PC-9 (cell line): ENCODE measurements around the gene VPS16. TPM values are rescaled to one million over a fixed set of nuclear protein-coding genes. Genes with fewer than 3 reads are reported as not detected.

ENCODE experiments used
- BruUV-seq: library from RNA; stranded (reverse); fragments of 400-500 nt; replicated peaks from 2 replicates; lab custom pipeline; 2021; lab: Mats Ljungman, UMichigan
- CTCF ChIA-PET: fragments of 300-600 bp; sonication (Branson Sonifier 250); formaldehyde crosslinking; loops from one replicate; lab custom pipeline; 2022; ENCODE audit warnings: antibody characterized with exemption; lab: Charles Lee
- POLR2A ChIA-PET: fragments of 300-600 bp; sonication (Branson Sonifier 250); formaldehyde crosslinking; loops from one replicate; lab custom pipeline; 2022; ENCODE audit warnings: antibody characterized with exemption; ENCODE audit not compliant: unreplicated experiment; lab: Charles Lee
- DNase-seq, 2 experiments: peaks; one replicate each; pipeline versions ENCODE4 v3.0.0 to v3.0.0-alpha.2; 2015 to 2022; ENCODE audit warnings: mixed read lengths in 1 of 2
- H2AFZ ChIP-seq: fragments of 200-600 bp; sonication (generic); 2 replicates; pipeline ENCODE4 v1.8.1; 2017; ENCODE audit warnings: antibody characterized with exemption
- H3F3A ChIP-seq: fragments of 200-600 bp; sonication (generic); 2 replicates; pipeline ENCODE4 v1.8.1; 2017; ENCODE audit warnings: antibody characterized with exemption, mild to moderate bottlenecking, low read depth; ENCODE audit not compliant: insufficient read depth
- H3K27ac ChIP-seq: fragments of 200-600 bp; sonication (generic); 2 replicates; pipeline ENCODE4 v1.6.1; 2016; ENCODE audit warnings: mixed run types
- H3K27me3 ChIP-seq: fragments of 200-600 bp; sonication (generic); 2 replicates; pipeline ENCODE4 v1.6.1; 2016; ENCODE audit warnings: low read depth, mixed run types; ENCODE audit not compliant: insufficient read depth
- H3K36me3 ChIP-seq: fragments of 200-600 bp; sonication (generic); 2 replicates; pipeline ENCODE4 v1.6.1; 2016; ENCODE audit warnings: low read depth, mixed run types
- H3K4me1 ChIP-seq: fragments of 200-600 bp; sonication (generic); replicated peaks from 2 replicates; pipeline ENCODE4 v1.6.1; 2016; ENCODE audit warnings: mixed run types; ENCODE audit not compliant: insufficient read depth
- H3K4me2 ChIP-seq: fragments of 200-600 bp; sonication (generic); 2 replicates; pipeline ENCODE4 v1.6.1; 2017; ENCODE audit warnings: mixed run types
- H3K4me3 ChIP-seq: fragments of 200-600 bp; sonication (generic); 2 replicates; pipeline ENCODE4 v1.6.1; 2016; ENCODE audit warnings: mixed run types
- H3K79me2 ChIP-seq: fragments of 200-600 bp; sonication (generic); 2 replicates; pipeline ENCODE4 v1.6.1; 2017; ENCODE audit warnings: low read depth, mixed run types
- H3K9me2 ChIP-seq: fragments of 200-600 bp; sonication (generic); 2 replicates; pipeline ENCODE4 v1.8.1; 2017; ENCODE audit warnings: mild to moderate bottlenecking; ENCODE audit not compliant: insufficient read depth
- H3K9me3 ChIP-seq: fragments of 200-600 bp; sonication (generic); 2 replicates; pipeline ENCODE4 v1.8.1; 2016; ENCODE audit warnings: low read depth; ENCODE audit not compliant: insufficient read depth
- H4K20me1 ChIP-seq: fragments of 200-600 bp; sonication (generic); 2 replicates; pipeline ENCODE4 v1.8.1; 2017; ENCODE audit not compliant: insufficient read depth
- CTCF ChIP-seq: fragments of 200-600 bp; sonication (generic); conservative IDR thresholded peaks from 2 replicates; pipeline ENCODE4 v1.6.1; 2017; ENCODE audit warnings: mixed run types, antibody characterized with exemption, mild to moderate bottlenecking, moderate library complexity
- EZH2 ChIP-seq: fragments of 200-600 bp; sonication (generic); IDR thresholded peaks from 2 replicates; pipeline ENCODE4 v1.8.0; 2017; ENCODE audit warnings: antibody characterized with exemption, low read depth
- intact Hi-C: fragments of 100-400 bp; cut with micrococcal nuclease; formaldehyde crosslinking; loops from one replicate; pipeline ENCODE4 v1.10.0; 2022; ENCODE audit not compliant: unreplicated experiment
- total RNA-seq: library from RNA; stranded (reverse); gene quantifications from 2 replicates; pipeline ENCODE4 v1.2.3, GENCODE V29; 2021

VPS16 gene
- total RNA-seq, 1 experiment from 2014 or later = 31.9 TPM

GRCh38 chr20:2878515-2878914 is 38.0 kb downstream of the VPS16 start:
- Histone ChIP-seq H3K27ac (no peak overlapping the region), H3K79me2 (peaks cover 65% of the 10 kb centered on the region), H3K9me3 (no peaks in the 10 kb centered on the region), H3K27me3 (no peaks in the 10 kb centered on the region), H3K36me3 (peaks cover 4% of the 10 kb centered on the region; the same call in 1 of the 2 replicates), H3K4me1 (peaks cover 7% of the 10 kb centered on the region; the same call in 1 of the 2 replicates), H3F3A (no peaks in the 10 kb centered on the region), H2AFZ (no peak overlapping the region), H3K4me2 (no peak overlapping the region), H3K4me3 (no peak overlapping the region), H4K20me1 (no peaks in the 10 kb centered on the region; the same call in 1 of the 2 replicates), H3K9me2 (no peaks in the 10 kb centered on the region)
- intact Hi-C loops = no loop called here
- BruUV-seq = no TSS peak
- ChIA-PET CTCF (no interaction called here), POLR2A (no interaction called here)
- DNase-seq = no peak
- TF ChIP-seq CTCF = no peak
- TF ChIP-seq EZH2 = no peak

GRCh38 chr20:2879146-2879545 is 38.6 kb downstream of the VPS16 start:
- ChIA-PET POLR2A (interaction anchor here (0.6 kb wide), 1 partner anchor 9 kb away, joined by 10 read pairs; no protein-coding TSS in a partner anchor), CTCF (no interaction called here)
- Histone ChIP-seq H4K20me1 (peaks cover 4% of the 10 kb centered on the region), H3K9me2 (no peaks in the 10 kb centered on the region), H3K9me3 (no peaks in the 10 kb centered on the region), H3K79me2 (peaks cover 65% of the 10 kb centered on the region), H3K27ac (no peak overlapping the region), H3K4me3 (no peak overlapping the region), H3K36me3 (peaks cover 4% of the 10 kb centered on the region; the same call in 1 of the 2 replicates), H3K4me1 (peaks cover 7% of the 10 kb centered on the region; the same call in 1 of the 2 replicates), H3K27me3 (no peaks in the 10 kb centered on the region), H2AFZ (no peak overlapping the region), H3F3A (no peaks in the 10 kb centered on the region), H3K4me2 (no peak overlapping the region)
- no peak for DNase-seq
- intact Hi-C loops = no loop called here
- BruUV-seq = no TSS peak
- TF ChIP-seq EZH2 (no peak), CTCF (no peak)

- BruUV-seq = no TSS peak
- Histone ChIP-seq H3K4me1 (no peaks in the 10 kb centered on the region), H3K27ac (no peak overlapping the region), H3K36me3 (peaks cover 4% of the 10 kb centered on the region; the same call in 1 of the 2 replicates), H3K27me3 (no peaks in the 10 kb centered on the region), H3K4me3 (no peak overlapping the region), H4K20me1 (peaks cover 6% of the 10 kb centered on the region), H3K9me3 (no peaks in the 10 kb centered on the region), H2AFZ (no peak overlapping the region), H3K9me2 (no peaks in the 10 kb centered on the region), H3F3A (no peaks in the 10 kb centered on the region), H3K79me2 (peaks cover 55% of the 10 kb centered on the region), H3K4me2 (no peak overlapping the region)
- intact Hi-C loops = no loop called here
- ChIA-PET CTCF (interaction anchor here (0.5 kb wide), 1 partner anchor 77 kb away, joined by 6 read pairs; no protein-coding TSS in a partner anchor), POLR2A (no interaction called here)
- no peak for TF ChIP-seq EZH2
- TF ChIP-seq CTCF = no peak
- no peak for DNase-seq
These were observed 40.1 kb downstream of the VPS16 start for GRCh38 chr20:2880650-2881049.
